Measurements from ENCODE around the gene TCERG1. TPM values are rescaled to one million over a fixed set of nuclear protein-coding genes. Genes with fewer than 3 reads are reported as not detected.

TCERG1 gene
- total and polyA plus RNA-seq, 5 experiments from 2014 or later, result 31.7 to 94.3 (median 38.4) TPM

Other genes with a start within 250 kb of the TCERG1 start
- gene RBM27, start 243.7 kb upstream of the TCERG1 start, total RNA-seq, result 10 to 100 TPM; 31.5 to 34.7 TPM
- 1 to 10 TPM; 5.7 to 7.5 (median 6.6) TPM for gene RBM27, start 243.7 kb upstream of the TCERG1 start, polyA plus RNA-seq
- under 1 TPM in 1 of 2 experiments, not detected in 1; 0.13 TPM for gene POU4F3, start 108.5 kb upstream of the TCERG1 start, total RNA-seq
- under 1 TPM in 1 of 3 donors, not detected in 2; 0.11 TPM for gene POU4F3, start 108.5 kb upstream of the TCERG1 start, polyA plus RNA-seq
- gene GPR151, start 68.9 kb downstream of the TCERG1 start, total RNA-seq, result not detected
- gene GPR151, start 68.9 kb downstream of the TCERG1 start, polyA plus RNA-seq, result not detected

Data from naive thymus-derived CD8-positive, alpha-beta T cell (primary cell).